AG09309 (cell line): ENCODE results near the gene MAP4K4.

ENCODE experiments used
- DNase-seq: peaks from one replicate; pipeline ENCODE4 v3.0.0-alpha.2; 2010; ENCODE audit warnings: low read depth
- H3K4me3 ChIP-seq: 2 replicates; pipeline ENCODE4 v1.5.1; 2011; ENCODE audit warnings: mild to moderate bottlenecking, low read depth, low read length, moderate library complexity; ENCODE audit not compliant: control insufficient read depth
- CTCF ChIP-seq: IDR thresholded peaks from 2 replicates; pipeline ENCODE4 v1.5.1; 2011; ENCODE audit warnings: mild to moderate bottlenecking, low read depth, low read length, inconsistent platforms; ENCODE audit not compliant: insufficient read depth, control insufficient read depth; ENCODE audit errors: missing control alignments

MAP4K4 gene

GRCh38 chr2:101860782-101861181 lies 163.3 kb downstream of the MAP4K4 start:
- no peak for TF ChIP-seq CTCF
- no peak overlapping the region for H3K4me3 ChIP-seq
- no peak for DNase-seq

GRCh38 chr2:101861382-101861781 lies 163.9 kb downstream of the MAP4K4 start:
- H3K4me3 ChIP-seq, result no peak overlapping the region
- TF ChIP-seq CTCF, result no peak
- DNase-seq, result no peak

GRCh38 chr2:101863534-101863933 lies 166.0 kb downstream of the MAP4K4 start:
- no peak for DNase-seq
- no peak overlapping the region for H3K4me3 ChIP-seq
- TF ChIP-seq CTCF, result no peak

DNA sequence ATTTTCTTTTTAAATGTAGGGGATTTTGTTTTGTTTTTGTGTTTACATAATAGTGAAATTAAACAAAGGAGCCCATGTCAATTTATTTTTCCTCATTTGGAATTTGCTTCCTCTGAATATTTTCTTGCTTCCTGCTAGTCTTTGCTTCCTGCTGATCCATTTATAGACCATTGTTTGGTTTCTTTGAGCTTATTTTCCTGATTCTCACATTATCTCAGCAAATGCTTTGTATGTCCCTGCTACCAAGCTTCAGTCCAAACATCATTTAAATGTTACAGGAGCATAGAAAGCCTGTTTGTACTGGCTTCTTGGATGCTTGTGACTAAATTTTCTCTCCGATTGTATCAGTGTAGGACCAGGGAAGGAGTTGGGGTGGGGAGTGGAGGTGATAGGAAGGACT lies 166.9 kb downstream of the MAP4K4 start:
- no peak overlapping the region for H3K4me3 ChIP-seq
- TF ChIP-seq CTCF, result no peak
- no peak for DNase-seq

DNA sequence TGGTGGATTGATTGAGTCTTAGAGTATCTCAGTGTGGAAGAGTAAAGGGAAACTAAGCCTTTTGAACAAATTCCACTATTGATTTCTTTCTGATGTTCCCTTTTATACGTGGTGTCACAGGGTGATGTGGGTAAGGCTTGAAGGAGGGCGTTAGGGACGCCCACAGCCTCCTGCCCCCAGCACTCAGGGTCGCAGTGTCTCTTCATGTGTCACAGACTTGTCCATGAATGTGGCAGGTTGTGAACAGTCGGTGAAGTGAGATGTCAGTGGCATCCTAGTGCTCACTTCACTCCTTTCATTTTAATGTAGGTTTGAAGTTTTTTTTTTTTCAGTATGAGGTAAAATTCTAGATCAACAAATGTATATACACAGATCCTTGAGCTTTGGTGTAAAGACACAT lies 171.0 kb downstream of the MAP4K4 start:
- no peak overlapping the region for H3K4me3 ChIP-seq
- no peak for DNase-seq

DNA sequence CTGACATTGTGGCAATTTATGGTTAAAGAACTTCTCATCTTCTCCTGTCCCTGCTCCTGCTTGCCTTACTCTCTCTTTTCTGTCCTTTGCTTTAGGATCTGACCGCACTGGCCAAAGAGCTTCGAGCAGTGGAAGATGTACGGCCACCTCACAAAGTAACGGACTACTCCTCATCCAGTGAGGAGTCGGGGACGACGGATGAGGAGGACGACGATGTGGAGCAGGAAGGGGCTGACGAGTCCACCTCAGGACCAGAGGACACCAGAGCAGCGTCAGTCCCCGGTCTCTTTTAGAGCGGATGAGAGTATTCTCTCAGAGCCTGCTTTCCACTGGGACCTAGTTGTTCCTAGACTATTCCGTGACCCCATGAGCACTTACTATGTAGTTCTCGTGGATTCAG lies 172.0 kb downstream of the MAP4K4 start:
- no peak for TF ChIP-seq CTCF
- no peak overlapping the region for H3K4me3 ChIP-seq
- DNase-seq, result no peak

More for the DNA sequence above, 171.0 kb downstream of the MAP4K4 start:
- no peak for TF ChIP-seq CTCF

- no peak overlapping the region for H3K4me3 ChIP-seq
- no peak for TF ChIP-seq CTCF
- DNase-seq, result no peak
Measured at GRCh38 chr2:101870444-101870843, 172.9 kb downstream of the MAP4K4 start.
